Testis (tissue), 2 donors: ENCODE data around the gene NCAM2.

Experiments used
- CTCF ChIP-seq, 3 experiments: fragments of 450-650 bp in 2 of 3; fragments of 200-600 bp in 1 of 3; sonication (generic) in 1 of 3; IDR thresholded peaks; one replicate each; pipeline ENCODE4 v1.5.1; 2016 to 2019; ENCODE audit warnings: antibody characterized with exemption in 3 of 3, mild to moderate bottlenecking in 2 of 3, moderate library complexity in 1 of 3
- POLR2A ChIP-seq: fragments of 450-650 bp; IDR thresholded peaks from one replicate; pipeline ENCODE4 v1.6.1; 2017; ENCODE audit warnings: antibody characterized with exemption, mild to moderate bottlenecking, moderate library complexity

DNA sequence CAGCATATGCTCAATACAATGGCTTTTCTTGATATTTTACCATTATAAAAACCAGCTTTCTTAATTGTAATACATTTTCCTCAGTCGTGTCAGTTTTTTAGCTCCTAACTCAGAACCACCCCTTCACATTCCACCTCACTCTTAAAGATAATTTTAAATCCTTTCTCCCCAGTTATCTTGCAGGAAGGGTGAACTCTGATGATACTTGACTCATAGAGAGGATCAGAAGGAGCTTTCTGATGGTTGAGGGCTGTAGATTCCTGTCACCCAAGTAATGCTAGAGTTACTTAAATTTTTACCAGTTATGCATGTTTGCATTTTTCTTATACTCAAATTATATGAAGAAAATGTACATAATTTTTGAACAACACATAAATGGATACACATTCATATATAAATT, 233.7 kb downstream of the NCAM2 start:
- no peak for TF ChIP-seq CTCF (IDR thresholded peaks at IDR 0.05)
- no peak for TF ChIP-seq POLR2A
